ENCODE measurements around the gene BAMBI.

BAMBI gene

GRCh38 chr10:28666751-28667467 lies 10.4 kb upstream of the BAMBI start:
- no peak overlapping the region for H3K27ac Mint-ChIP-seq
- ATAC-seq, result no peak
- peaks cover 79% of the 10 kb centered on the region for H3K27me3 Mint-ChIP-seq

GRCh38 chr10:28668363-28669226 lies 8.7 kb upstream of the BAMBI start:
- Mint-ChIP-seq H3K27me3 (peaks cover 77% of the 10 kb centered on the region), H3K4me3 (peak overlapping the region; percentile 88 to 92), H3K27ac (peak overlapping the region; percentile 11 to 15), H3K4me1 (peaks cover 15% of the 10 kb centered on the region), H3K9me3 (no peaks in the 10 kb centered on the region)
- DNase-seq (peak; percentile 49 to 55), ATAC-seq (peak; percentile 90)

More at GRCh38 chr10:28666751-28667467, 10.4 kb upstream of the BAMBI start:
- no peak for DNase-seq
- no peak overlapping the region for H3K4me3 Mint-ChIP-seq
- H3K9me3 Mint-ChIP-seq, result no peaks in the 10 kb centered on the region
- H3K4me1 Mint-ChIP-seq, result peaks cover 15% of the 10 kb centered on the region

DNA sequence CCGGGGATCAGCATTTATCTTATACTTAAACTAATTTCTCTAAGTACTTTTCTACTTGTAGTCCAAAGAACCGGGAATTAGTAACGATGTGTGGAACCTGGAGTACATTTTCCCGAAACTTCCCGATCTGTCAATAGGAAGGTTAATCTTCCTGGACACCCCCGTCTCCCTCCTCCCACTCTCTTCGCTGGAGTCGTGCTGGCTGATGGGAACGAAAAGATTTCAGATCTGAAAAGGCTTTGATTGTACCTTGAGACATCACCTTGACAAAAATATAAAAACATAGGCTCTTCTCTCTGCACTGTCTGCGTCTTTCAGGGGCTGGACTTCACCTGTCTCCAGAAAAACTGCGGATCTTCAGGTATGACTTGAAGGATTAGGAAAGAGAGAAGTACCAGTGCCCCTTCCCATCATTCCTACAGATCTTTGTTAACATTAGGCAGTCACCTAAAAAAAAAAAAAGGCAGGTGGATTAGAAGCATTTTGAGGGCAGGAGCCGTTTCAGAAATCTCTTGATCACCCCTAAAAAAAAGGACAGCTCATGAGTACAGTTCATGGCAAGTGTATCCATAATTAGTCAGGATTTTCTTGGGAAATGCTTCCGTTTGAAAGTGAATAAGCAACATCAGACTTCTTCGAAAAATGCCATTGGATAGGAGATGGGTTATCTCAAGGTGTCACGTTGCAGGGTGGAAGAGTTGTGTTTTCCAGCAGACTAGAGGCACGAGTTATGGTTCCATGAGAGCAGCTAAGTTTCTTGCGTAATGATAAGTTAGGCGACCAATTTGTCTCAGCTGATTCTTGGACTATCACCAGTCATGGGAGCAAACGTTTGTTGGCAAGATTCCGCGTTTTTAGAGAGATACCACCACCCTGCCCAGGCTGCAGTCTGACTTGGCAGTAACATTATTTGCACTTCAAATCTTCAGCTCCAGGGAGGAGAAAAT lies 7.8 kb upstream of the BAMBI start:
- DNase-seq, result no peak
- H3K27me3 Mint-ChIP-seq, result peaks cover 78% of the 10 kb centered on the region
- H3K4me3 Mint-ChIP-seq, result peak overlapping the region; percentile 76 to 88
- no peaks in the 10 kb centered on the region for H3K9me3 Mint-ChIP-seq
- ATAC-seq, result no peak
- H3K27ac Mint-ChIP-seq, result no peak overlapping the region
- peaks cover 15% of the 10 kb centered on the region for H3K4me1 Mint-ChIP-seq

GRCh38 chr10:28674782-28675181 lies 2.5 kb upstream of the BAMBI start:
- Mint-ChIP-seq H3K27me3 (peaks cover 68% of the 10 kb centered on the region), H3K9me3 (no peaks in the 10 kb centered on the region), H3K4me1 (peaks cover 24% of the 10 kb centered on the region), H3K27ac (no peak overlapping the region), H3K4me3 (no peak overlapping the region)
- ATAC-seq (no peak), DNase-seq (no peak)

- peak overlapping the region; percentile 76 to 85 for H3K4me3 Mint-ChIP-seq
- ATAC-seq (no peak), DNase-seq (no peak)
- no peaks in the 10 kb centered on the region for H3K9me3 Mint-ChIP-seq
- H3K27me3 Mint-ChIP-seq, result peaks cover 71% of the 10 kb centered on the region
- H3K27ac Mint-ChIP-seq, result peak overlapping the region in 1 of 2 donors; percentile 89
- peaks cover 34% of the 10 kb centered on the region for H3K4me1 Mint-ChIP-seq
Observed at GRCh38 chr10:28676326-28676967, 874 bp upstream of the BAMBI start.

DNA sequence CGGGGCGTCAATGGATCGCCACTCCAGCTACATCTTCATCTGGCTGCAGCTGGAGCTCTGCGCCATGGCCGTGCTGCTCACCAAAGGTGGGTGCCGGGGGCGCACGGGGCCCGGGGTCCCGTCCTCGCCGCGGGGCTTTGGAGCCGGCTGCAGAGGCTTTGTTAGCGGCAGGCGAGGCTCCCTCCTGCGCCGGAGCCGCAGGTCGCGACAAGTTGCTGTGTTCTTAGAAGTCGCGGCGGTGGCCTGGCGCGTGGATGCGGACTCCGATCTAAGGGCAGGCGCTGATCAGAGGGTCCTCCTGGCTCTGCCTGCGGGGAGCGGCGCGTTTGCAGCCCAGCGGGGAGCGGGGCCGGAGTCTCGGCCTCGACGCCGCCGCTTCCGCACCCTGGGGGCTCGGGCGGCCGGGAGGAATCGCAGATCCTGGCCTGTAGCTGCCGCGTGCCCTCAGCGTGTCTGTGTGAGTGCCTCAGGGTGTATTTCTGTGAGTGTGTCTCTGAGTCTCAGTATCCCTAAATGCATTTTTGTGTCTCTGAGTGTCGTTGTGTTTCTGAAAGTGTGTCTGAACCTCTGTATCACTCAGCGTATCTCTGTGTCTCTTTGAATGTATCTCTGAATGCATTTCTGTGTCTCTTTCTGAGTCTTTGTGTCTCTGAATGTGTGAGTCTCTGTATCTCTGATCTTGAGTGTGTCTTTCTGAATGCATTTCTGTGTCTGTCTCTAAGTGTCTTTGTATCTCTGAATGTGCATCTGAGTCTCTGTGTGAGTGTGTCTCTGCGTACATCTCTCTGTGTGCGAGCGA lies 766 bp downstream of the BAMBI start:
- Mint-ChIP-seq H3K27me3 (peaks cover 71% of the 10 kb centered on the region), H3K4me1 (peaks cover 34% of the 10 kb centered on the region), H3K4me3 (peak overlapping the region; percentile 74 to 88), H3K9me3 (no peaks in the 10 kb centered on the region), H3K27ac (peak overlapping the region in 1 of 2 donors; percentile 14)
- ATAC-seq (peak; percentile 2), DNase-seq (peak; percentile 21 to 37)

- Mint-ChIP-seq H3K4me1 (peaks cover 34% of the 10 kb centered on the region), H3K9me3 (no peaks in the 10 kb centered on the region), H3K4me3 (peak overlapping the region; percentile 74 to 88), H3K27ac (no peak overlapping the region), H3K27me3 (peaks cover 79% of the 10 kb centered on the region)
- ATAC-seq, result no peak
- no peak for DNase-seq
Observed at GRCh38 chr10:28678687-28679457, 1.6 kb downstream of the BAMBI start.

- ATAC-seq (no peak), DNase-seq (no peak)
- peaks cover 34% of the 10 kb centered on the region for H3K4me1 Mint-ChIP-seq
- H3K27me3 Mint-ChIP-seq, result peaks cover 82% of the 10 kb centered on the region
- H3K4me3 Mint-ChIP-seq, result peak overlapping the region; percentile 2 to 44
- no peaks in the 10 kb centered on the region for H3K9me3 Mint-ChIP-seq
- no peak overlapping the region for H3K27ac Mint-ChIP-seq
Observed at GRCh38 chr10:28679581-28680357, 2.4 kb downstream of the BAMBI start.

GRCh38 chr10:28680358-28680752 lies 3.0 kb downstream of the BAMBI start:
- no peak for DNase-seq
- Mint-ChIP-seq H3K27me3 (peaks cover 82% of the 10 kb centered on the region), H3K4me1 (peaks cover 34% of the 10 kb centered on the region), H3K4me3 (peak overlapping the region; percentile 2 to 44), H3K9me3 (no peaks in the 10 kb centered on the region), H3K27ac (no peak overlapping the region)
- ATAC-seq, result no peak

- no peak overlapping the region for H3K27ac Mint-ChIP-seq
- DNase-seq (no peak), ATAC-seq (no peak)
- H3K9me3 Mint-ChIP-seq, result no peaks in the 10 kb centered on the region
- peaks cover 33% of the 10 kb centered on the region for H3K4me1 Mint-ChIP-seq
- peaks cover 75% of the 10 kb centered on the region for H3K27me3 Mint-ChIP-seq
- H3K4me3 Mint-ChIP-seq, result no peak overlapping the region
Observed at GRCh38 chr10:28681291-28681763, 4.0 kb downstream of the BAMBI start.

GRCh38 chr10:28681928-28682750 lies 4.8 kb downstream of the BAMBI start:
- Mint-ChIP-seq H3K27me3 (peaks cover 74% of the 10 kb centered on the region), H3K27ac (no peak overlapping the region), H3K9me3 (no peaks in the 10 kb centered on the region), H3K4me1 (peaks cover 27% of the 10 kb centered on the region), H3K4me3 (no peak overlapping the region)
- ATAC-seq (no peak), DNase-seq (no peak)

Data from stimulated activated naive CD8-positive, alpha-beta T cell treated with anti-CD3 and anti-CD28 coated beads, Interleukin-15, amount 100 ng/mL, for 72 hours (primary cell).